GM12872 (cell line): ENCODE measurements around the gene PARD3.

Experiments used
- CTCF ChIP-seq: IDR thresholded peaks from 3 replicates; pipeline ENCODE4 v1.5.1; 2011; ENCODE audit warnings: low read depth, mild to moderate bottlenecking, low read length, moderate library complexity; ENCODE audit not compliant: insufficient read depth

PARD3 gene

DNA sequence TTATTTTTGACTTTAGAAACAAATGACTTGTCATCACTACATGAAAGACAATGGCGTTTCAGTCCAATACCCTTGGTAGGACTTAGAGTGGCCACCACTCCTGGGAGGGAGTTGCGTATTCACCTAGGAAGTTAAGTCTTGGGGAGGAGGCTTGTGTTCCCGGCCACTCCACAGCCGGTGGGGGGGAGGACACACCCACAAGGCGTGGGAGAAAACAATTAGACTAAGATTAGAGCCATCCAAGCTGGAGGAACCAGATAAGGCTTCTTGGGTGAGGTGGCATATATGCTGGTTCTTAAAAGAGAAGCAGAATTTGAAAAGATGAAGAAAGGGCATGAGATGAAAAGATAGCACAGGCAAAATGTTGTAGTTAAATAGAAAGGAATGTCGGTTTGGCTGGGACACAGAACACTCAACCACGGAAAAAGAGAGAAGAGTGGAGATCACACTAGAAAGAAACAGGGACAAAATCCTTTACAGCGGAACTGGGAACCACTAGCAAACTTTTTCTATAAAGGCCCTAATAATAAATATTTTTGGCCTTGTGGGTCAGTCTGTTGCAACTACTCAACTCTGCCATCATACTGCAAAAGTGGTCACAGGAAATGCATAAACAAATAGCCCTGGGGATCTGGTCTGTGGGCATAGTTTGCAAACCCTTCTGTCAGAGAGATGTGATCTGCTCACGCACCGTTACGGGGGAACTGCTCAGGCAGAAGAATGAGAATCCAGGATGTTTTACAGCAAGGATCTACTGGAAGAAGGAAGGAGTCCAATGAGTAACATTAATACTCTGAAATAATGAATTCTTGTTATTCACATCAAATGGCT, 651.8 kb downstream of the PARD3 start:
- TF ChIP-seq CTCF, result no peak

DNA sequence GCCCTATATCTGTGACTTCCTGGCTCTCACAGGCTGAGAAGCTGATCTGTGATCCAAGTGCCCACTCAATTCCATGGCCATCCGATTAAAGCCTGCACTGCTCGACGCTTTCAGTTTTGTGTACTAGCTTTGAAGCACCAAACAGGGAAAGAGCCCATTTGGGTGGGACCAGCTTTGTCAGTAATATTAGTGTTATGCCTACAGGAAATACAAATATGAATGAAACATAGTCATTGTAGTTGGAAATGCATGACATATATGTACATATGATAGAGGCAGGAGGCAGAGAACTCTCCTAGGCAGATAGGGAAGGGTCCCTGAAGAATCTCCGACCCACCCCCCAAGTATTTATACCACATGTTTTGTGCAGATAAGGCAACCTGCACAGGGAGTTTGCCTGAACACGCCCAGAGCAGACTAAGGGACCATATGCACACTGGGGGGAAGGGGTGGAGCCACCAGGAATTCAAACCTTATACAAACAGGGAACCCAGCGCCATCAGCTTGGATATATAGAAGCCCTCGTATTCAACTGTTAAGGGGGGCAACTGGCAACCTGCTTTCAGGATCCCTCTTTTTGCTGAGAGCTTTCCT, 653.2 kb downstream of the PARD3 start:
- TF ChIP-seq CTCF, result no peak

- no peak for TF ChIP-seq CTCF
These were observed 654.5 kb downstream of the PARD3 start for GRCh38 chr10:34160595-34160994.

DNA sequence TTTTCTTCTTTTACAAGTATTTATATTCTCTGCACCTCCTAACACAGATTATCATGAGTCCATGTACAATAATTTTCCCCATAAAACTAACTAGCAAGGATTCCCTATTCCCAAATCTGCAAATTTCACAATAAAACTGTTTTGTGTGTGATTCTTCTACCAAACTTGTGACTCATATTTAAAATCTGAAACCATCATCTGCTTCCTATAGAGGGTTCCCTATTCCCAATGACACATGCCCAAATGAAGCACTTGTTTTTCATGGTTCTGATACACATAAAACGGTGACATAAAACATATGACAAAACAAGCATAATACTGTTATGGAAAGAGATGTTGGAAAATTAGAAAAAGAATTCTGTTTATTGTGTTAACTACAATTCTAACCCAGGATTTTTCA, 657.6 kb downstream of the PARD3 start:
- TF ChIP-seq CTCF, result no peak

DNA sequence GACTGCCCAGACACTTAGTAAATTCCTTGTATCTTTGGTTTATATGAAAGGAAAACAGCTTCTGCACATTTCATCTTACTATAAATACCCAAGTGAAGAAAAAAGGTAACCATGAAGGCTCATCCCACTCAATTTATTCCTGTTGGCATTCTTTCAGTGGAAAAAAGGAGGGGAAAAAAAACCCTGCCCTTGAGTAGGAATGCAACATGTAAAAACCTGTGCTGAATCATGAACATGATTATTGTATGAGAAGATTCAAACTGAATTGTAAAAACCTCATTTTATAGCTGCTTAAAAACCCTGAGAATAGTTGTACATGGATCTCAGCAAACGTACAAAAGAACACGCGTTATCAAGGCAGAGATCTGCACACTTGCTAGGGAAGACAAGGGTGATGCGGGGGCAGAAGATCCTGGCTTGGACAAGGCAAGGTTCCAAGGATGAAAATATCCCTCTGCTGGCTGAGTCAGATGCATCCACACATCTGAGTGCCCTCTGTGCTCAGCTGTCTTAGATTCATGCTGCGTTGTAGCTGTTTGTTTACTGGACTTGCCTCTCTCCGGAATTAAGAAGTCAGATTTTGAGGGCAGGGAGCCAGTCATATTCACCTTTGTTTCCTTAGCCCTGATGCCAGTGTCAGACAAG, 658.2 kb downstream of the PARD3 start:
- no peak for TF ChIP-seq CTCF

DNA sequence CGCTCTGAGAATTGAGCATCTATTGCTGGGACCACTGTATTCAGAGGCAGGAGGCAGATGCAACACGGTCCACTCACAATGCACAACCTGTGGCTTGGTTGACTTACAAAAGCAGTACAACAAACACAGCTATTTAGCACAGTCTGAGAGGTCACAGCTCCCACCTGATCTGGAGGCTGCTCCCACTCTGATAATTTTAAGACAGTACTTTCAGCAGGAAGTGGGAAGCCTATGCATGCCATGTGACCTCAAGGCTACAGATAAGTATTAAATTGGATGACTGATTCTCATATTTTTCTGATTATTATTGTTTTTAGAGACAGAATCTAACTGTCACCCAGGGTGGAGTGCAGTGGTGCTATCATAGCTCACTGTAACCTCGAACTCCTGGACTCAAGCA, 659.3 kb downstream of the PARD3 start:
- TF ChIP-seq CTCF, result no peak

GRCh38 chr10:34154383-34154900, 660.7 kb downstream of the PARD3 start:
- TF ChIP-seq CTCF, result no peak
